HEK293 (cell line): Measurements from ENCODE around the gene OR51L1.

Source experiments
- CTCF ChIA-PET: fragments of 350-600 bp; formaldehyde crosslinking; extraction: SDS; loops from one replicate; lab custom pipeline; 2021; ENCODE audit warnings: antibody characterized with exemption; lab: Yijun Ruan, JAX
- POLR2A ChIA-PET: fragments of 300-600 bp; formaldehyde crosslinking; extraction: SDS; loops from one replicate; lab custom pipeline; 2020; ENCODE audit warnings: antibody characterized with exemption, inconsistent platforms; lab: Yijun Ruan, JAX
- H3K27ac ChIP-seq: fragments of 200-500 bp; sonication (Bioruptor generic); 2 replicates; pipeline ENCODE4 v1.5.1; 2014; ENCODE audit warnings: low read depth, low read length, control low read depth, inconsistent platforms; ENCODE audit errors: extremely low read depth
- H3K36me3 ChIP-seq, 2 experiments: fragments of 200-500 bp in 1 of 2; sonication (Bioruptor generic) in 1 of 2; 1 replicate in 1 of 2; 2 replicates in 1 of 2; pipeline ENCODE4 v1.5.1; 2014 to 2017; ENCODE audit warnings: inconsistent platforms in 2 of 2, low read length in 2 of 2; ENCODE audit not compliant: control insufficient read depth in 2 of 2, insufficient read depth in 1 of 2
- H3K4me1 ChIP-seq: fragments of 200-500 bp; sonication (Bioruptor generic); 2 replicates; pipeline ENCODE4 v1.5.1; 2014; ENCODE audit warnings: mild to moderate bottlenecking, low read length, inconsistent platforms; ENCODE audit not compliant: control insufficient read depth, insufficient read depth
- H3K4me3 ChIP-seq: 2 replicates; pipeline ENCODE4 v1.5.1; 2011; ENCODE audit warnings: low read depth, mild to moderate bottlenecking, control low read depth, low read length, moderate library complexity
- H3K9me3 ChIP-seq: fragments of 200-500 bp; sonication (Bioruptor generic); 2 replicates; pipeline ENCODE4 v1.5.1; 2014; ENCODE audit warnings: low read depth, low read length, inconsistent platforms; ENCODE audit not compliant: control insufficient read depth, insufficient read depth
- BCL11B ChIP-seq: fragments of 450-650 bp; formaldehyde crosslinking; IDR thresholded peaks from 2 replicates; pipeline ENCODE4 v1.5.1; 2016; ENCODE audit warnings: low read depth, missing biosample characterization, missing genetic modification characterization
- FEZF1 ChIP-seq: fragments of 450-650 bp; formaldehyde crosslinking; IDR thresholded peaks from 2 replicates; pipeline ENCODE4 v1.5.1; 2016; ENCODE audit warnings: missing biosample characterization, missing genetic modification characterization
- KLF1 ChIP-seq: fragments of 450-650 bp; formaldehyde crosslinking; IDR thresholded peaks from 2 replicates; pipeline ENCODE4 v1.5.1; 2016; ENCODE audit warnings: missing biosample characterization, missing genetic modification characterization
- MZF1 ChIP-seq: fragments of 450-650 bp; formaldehyde crosslinking; IDR thresholded peaks from 2 replicates; pipeline ENCODE4 v1.5.1; 2017; ENCODE audit warnings: missing biosample characterization, missing genetic modification characterization, borderline replicate concordance
- SP2 ChIP-seq: fragments of 450-650 bp; formaldehyde crosslinking; IDR thresholded peaks from 2 replicates; pipeline ENCODE4 v1.5.1; 2016; ENCODE audit warnings: missing biosample characterization, missing genetic modification characterization
- SP7 ChIP-seq: fragments of 450-650 bp; formaldehyde crosslinking; IDR thresholded peaks from 2 replicates; pipeline ENCODE4 v1.5.1; 2016; ENCODE audit warnings: missing biosample characterization, missing genetic modification characterization
- ZBTB8A ChIP-seq: fragments of 450-650 bp; formaldehyde crosslinking; IDR thresholded peaks from 2 replicates; pipeline ENCODE4 v1.5.1; 2016; ENCODE audit warnings: missing biosample characterization, missing genetic modification characterization
- ZNF132 ChIP-seq: fragments of 450-650 bp; formaldehyde crosslinking; IDR thresholded peaks from 2 replicates; pipeline ENCODE4 v1.5.1; 2017; ENCODE audit warnings: missing biosample characterization, missing genetic modification characterization, borderline replicate concordance
- ZNF157 ChIP-seq: fragments of 450-650 bp; formaldehyde crosslinking; IDR thresholded peaks from 2 replicates; pipeline ENCODE4 v1.5.1; 2016; ENCODE audit warnings: missing biosample characterization, missing genetic modification characterization
- ZNF16 ChIP-seq: fragments of 450-650 bp; formaldehyde crosslinking; IDR thresholded peaks from 2 replicates; pipeline ENCODE4 v1.5.1; 2016; ENCODE audit warnings: low read depth, missing biosample characterization, missing genetic modification characterization
- ZNF169 ChIP-seq: fragments of 450-650 bp; formaldehyde crosslinking; IDR thresholded peaks from 2 replicates; pipeline ENCODE4 v1.5.1; 2016; ENCODE audit warnings: missing biosample characterization, missing genetic modification characterization
- ZNF311 ChIP-seq: fragments of 450-650 bp; formaldehyde crosslinking; IDR thresholded peaks from 2 replicates; pipeline ENCODE4 v1.5.1; 2017; ENCODE audit warnings: missing biosample characterization, missing genetic modification characterization, borderline replicate concordance
- ZNF501 ChIP-seq: fragments of 450-650 bp; formaldehyde crosslinking; IDR thresholded peaks from 2 replicates; pipeline ENCODE4 v1.5.1; 2016; ENCODE audit warnings: missing biosample characterization, missing genetic modification characterization
- ZNF529 ChIP-seq: fragments of 450-650 bp; formaldehyde crosslinking; IDR thresholded peaks from 2 replicates; pipeline ENCODE4 v1.5.1; 2017; ENCODE audit warnings: missing genetic modification characterization, missing biosample characterization; ENCODE audit not compliant: insufficient replicate concordance
- ZNF555 ChIP-seq: fragments of 450-650 bp; formaldehyde crosslinking; conservative IDR thresholded peaks from 2 replicates; pipeline ENCODE4 v1.5.1; 2017; ENCODE audit warnings: missing biosample characterization, mild to moderate bottlenecking, missing genetic modification characterization, inconsistent platforms
- ZNF585B ChIP-seq: fragments of 450-650 bp; formaldehyde crosslinking; IDR thresholded peaks from 2 replicates; pipeline ENCODE4 v1.5.1; 2016; ENCODE audit warnings: missing biosample characterization, missing genetic modification characterization
- ZNF670 ChIP-seq: fragments of 450-650 bp; formaldehyde crosslinking; IDR thresholded peaks from 2 replicates; pipeline ENCODE4 v1.5.1; 2016; ENCODE audit warnings: missing biosample characterization, missing genetic modification characterization, low read depth
- ZNF677 ChIP-seq: fragments of 450-650 bp; IDR thresholded peaks from 2 replicates; pipeline ENCODE4 v1.5.0; 2018; ENCODE audit warnings: missing biosample characterization, mild to moderate bottlenecking, missing genetic modification characterization, moderate library complexity
- ZNF707 ChIP-seq: fragments of 450-650 bp; formaldehyde crosslinking; IDR thresholded peaks from 2 replicates; pipeline ENCODE4 v1.5.1; 2016; ENCODE audit warnings: missing biosample characterization, missing genetic modification characterization
- ZNF747 ChIP-seq: fragments of 450-650 bp; formaldehyde crosslinking; IDR thresholded peaks from 2 replicates; pipeline ENCODE4 v1.5.1; 2016; ENCODE audit warnings: missing biosample characterization, missing genetic modification characterization
- ZNF792 ChIP-seq: fragments of 450-650 bp; formaldehyde crosslinking; IDR thresholded peaks from 2 replicates; pipeline ENCODE4 v1.5.1; 2016; ENCODE audit warnings: missing biosample characterization, missing genetic modification characterization
- TF ChIP-seq, protein P1 (sequence below): fragments of 450-650 bp; formaldehyde crosslinking; IDR thresholded peaks from 2 replicates; pipeline ENCODE4 v1.5.1; 2017; ENCODE audit warnings: missing biosample characterization, missing genetic modification characterization
- TF ChIP-seq, protein P2 (sequence below): fragments of 450-650 bp; formaldehyde crosslinking; IDR thresholded peaks from 2 replicates; pipeline ENCODE4 v1.5.1; 2016; ENCODE audit warnings: missing biosample characterization, missing genetic modification characterization
- TF ChIP-seq, protein P3 (sequence below): fragments of 450-650 bp; IDR thresholded peaks from 2 replicates; pipeline ENCODE4 v1.5.1; 2018; ENCODE audit warnings: missing biosample characterization, mild to moderate bottlenecking, missing genetic modification characterization

OR51L1 gene

DNA sequence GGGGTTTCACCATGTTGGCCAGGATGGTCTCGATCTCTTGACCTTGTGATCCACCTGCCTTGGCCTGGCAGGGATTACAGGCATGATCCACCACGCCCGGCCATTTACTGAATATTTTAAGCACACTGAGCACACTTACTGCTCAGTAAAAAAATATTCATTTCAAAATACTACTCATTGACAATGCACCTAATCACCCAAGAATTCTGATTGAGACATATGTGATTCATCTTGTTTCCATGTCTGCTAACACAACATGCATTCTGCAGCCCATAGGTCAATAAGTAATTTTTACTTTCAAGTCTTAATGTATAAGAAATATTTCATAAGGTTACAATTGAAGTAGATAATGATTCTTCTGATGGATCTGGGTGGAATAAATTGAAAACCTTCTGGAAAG, 47.4 kb downstream of the OR51L1 start:
- ChIA-PET CTCF (no interaction called here), POLR2A (no interaction called here)
- Histone ChIP-seq H3K9me3 (no peaks in the 10 kb centered on the region), H3K27ac (no peak overlapping the region), H3K4me1 (no peaks in the 10 kb centered on the region), H3K4me3 (no peak overlapping the region), H3K36me3 (no peaks in the 10 kb centered on the region)
- TF ChIP-seq ZNF529 (no peak), ZNF677 (no peak), ZNF169 (tag by site-specific recombination) (no peak), SP2 (no peak), MZF1 (no peak), ZNF747 (no peak), ZNF311 (tag by site-specific recombination) (no peak)
- TF ChIP-seq, protein P1, sequence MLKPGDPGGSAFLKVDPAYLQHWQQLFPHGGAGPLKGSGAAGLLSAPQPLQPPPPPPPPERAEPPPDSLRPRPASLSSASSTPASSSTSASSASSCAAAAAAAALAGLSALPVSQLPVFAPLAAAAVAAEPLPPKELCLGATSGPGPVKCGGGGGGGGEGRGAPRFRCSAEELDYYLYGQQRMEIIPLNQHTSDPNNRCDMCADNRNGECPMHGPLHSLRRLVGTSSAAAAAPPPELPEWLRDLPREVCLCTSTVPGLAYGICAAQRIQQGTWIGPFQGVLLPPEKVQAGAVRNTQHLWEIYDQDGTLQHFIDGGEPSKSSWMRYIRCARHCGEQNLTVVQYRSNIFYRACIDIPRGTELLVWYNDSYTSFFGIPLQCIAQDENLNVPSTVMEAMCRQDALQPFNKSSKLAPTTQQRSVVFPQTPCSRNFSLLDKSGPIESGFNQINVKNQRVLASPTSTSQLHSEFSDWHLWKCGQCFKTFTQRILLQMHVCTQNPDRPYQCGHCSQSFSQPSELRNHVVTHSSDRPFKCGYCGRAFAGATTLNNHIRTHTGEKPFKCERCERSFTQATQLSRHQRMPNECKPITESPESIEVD (tag by site-specific recombination): no peak
- TF ChIP-seq, protein P2, sequence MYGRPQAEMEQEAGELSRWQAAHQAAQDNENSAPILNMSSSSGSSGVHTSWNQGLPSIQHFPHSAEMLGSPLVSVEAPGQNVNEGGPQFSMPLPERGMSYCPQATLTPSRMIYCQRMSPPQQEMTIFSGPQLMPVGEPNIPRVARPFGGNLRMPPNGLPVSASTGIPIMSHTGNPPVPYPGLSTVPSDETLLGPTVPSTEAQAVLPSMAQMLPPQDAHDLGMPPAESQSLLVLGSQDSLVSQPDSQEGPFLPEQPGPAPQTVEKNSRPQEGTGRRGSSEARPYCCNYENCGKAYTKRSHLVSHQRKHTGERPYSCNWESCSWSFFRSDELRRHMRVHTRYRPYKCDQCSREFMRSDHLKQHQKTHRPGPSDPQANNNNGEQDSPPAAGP: no peak

DNA sequence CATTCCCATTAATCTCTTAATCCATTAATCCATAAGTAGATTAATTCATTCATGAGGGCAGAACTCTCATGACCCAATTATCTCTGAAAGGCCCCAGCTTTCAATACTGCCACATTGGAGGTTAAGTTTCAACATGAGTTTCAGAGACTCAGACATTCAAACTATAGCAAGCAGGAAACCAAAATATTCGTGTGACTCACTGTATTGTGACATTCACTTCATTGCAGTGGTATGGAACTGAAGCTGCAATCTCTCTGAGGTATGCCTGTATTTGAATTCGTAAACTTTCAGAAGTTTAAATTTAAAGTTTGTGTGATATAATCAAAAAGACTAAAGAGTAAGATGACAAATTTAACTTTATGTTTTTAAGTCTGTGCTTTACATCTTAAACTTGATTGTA, 48.7 kb downstream of the OR51L1 start:
- H3K4me3 ChIP-seq: no peak overlapping the region
- no peaks in the 10 kb centered on the region for H3K36me3 ChIP-seq
- no peaks in the 10 kb centered on the region for H3K4me1 ChIP-seq
- TF ChIP-seq ZNF585B (tag by site-specific recombination) (no peak), SP7 (tag by site-specific recombination) (no peak), ZNF501 (tag by site-specific recombination) (no peak), ZNF132 (tag by site-specific recombination) (no peak), FEZF1 (tag by site-specific recombination) (no peak), ZNF555 (tag by site-specific recombination) (no peak), ZBTB8A (no peak), ZNF670 (no peak), BCL11B (tag by site-specific recombination) (no peak), ZNF157 (tag by site-specific recombination) (no peak)
- TF ChIP-seq, protein P3, sequence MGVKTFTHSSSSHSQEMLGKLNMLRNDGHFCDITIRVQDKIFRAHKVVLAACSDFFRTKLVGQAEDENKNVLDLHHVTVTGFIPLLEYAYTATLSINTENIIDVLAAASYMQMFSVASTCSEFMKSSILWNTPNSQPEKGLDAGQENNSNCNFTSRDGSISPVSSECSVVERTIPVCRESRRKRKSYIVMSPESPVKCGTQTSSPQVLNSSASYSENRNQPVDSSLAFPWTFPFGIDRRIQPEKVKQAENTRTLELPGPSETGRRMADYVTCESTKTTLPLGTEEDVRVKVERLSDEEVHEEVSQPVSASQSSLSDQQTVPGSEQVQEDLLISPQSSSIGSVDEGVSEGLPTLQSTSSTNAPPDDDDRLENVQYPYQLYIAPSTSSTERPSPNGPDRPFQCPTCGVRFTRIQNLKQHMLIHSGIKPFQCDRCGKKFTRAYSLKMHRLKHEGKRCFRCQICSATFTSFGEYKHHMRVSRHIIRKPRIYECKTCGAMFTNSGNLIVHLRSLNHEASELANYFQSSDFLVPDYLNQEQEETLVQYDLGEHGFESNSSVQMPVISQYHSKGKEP (tag by site-specific recombination): no peak
- CTCF ChIA-PET: no interaction called here
- no peak overlapping the region for H3K27ac ChIP-seq
- POLR2A ChIA-PET: no interaction called here
- H3K9me3 ChIP-seq: no peaks in the 10 kb centered on the region

DNA sequence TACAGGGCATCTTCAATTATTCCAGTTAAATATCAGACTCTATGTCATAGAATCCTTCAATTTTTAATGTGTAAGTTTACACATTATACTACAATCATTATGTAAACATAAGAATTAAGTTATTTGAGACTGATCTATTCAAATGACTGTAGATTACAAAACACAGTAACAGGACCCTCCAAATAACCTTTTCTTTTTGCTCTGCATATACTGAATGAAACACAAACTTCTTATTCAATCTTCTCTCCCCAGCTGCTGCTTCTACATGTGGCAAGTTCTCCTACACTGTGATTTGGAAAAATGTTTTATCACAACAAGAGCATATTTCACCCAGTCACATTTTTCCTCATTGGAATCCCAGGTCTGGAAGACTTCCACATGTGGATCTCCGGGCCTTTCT, 51.6 kb downstream of the OR51L1 start, which contains the start of gene OR52J3:
TSS of gene OR52J3 (plus strand) at position 301 of the 400 bp plus-strand sequence. CDS start at position 301, 0 bp downstream.
- ChIA-PET CTCF (no interaction called here), POLR2A (no interaction called here)
- no peaks in the 10 kb centered on the region for H3K9me3 ChIP-seq
- H3K4me3 ChIP-seq: no peak within 1 kb of the TSS
- no peak within 1 kb of the TSS for H3K27ac ChIP-seq
- no peak for TF ChIP-seq ZNF670
- TF ChIP-seq ZNF707 (tag by site-specific recombination): no peak
- TF ChIP-seq KLF1 (tag by site-specific recombination): no peak
- no peak for TF ChIP-seq ZNF16 (tag by site-specific recombination)
- no peak for TF ChIP-seq ZNF792 (tag by site-specific recombination)
- H3K4me1 ChIP-seq: no peaks in the 10 kb centered on the region
- H3K36me3 ChIP-seq: no peaks in the 10 kb centered on the region
